Right atrium auricular region (tissue), 2 donors: ENCODE measurements around the gene BACH2. TPM values are rescaled to one million over a fixed set of nuclear protein-coding genes. Genes with fewer than 3 reads are reported as not detected.

ENCODE experiments used
- DNase-seq: peaks from one replicate; pipeline ENCODE4 v3.0.0-alpha.2; 2019; ENCODE audit warnings: low spot score
- H3K27ac ChIP-seq, 2 donors: fragments of 200-600 bp; sonication (generic); 1 replicate in 1 of 2; 2 replicates in 1 of 2; pipeline ENCODE4 v1.5.1; 2016 to 2019
- H3K27me3 ChIP-seq, 2 donors: fragments of 200-600 bp; sonication (generic); one replicate each; pipeline versions ENCODE4 v1.5.1 to v1.6.0; 2017 to 2019
- H3K36me3 ChIP-seq: fragments of 200-600 bp; sonication (generic); one replicate; pipeline ENCODE4 v1.5.1; 2016
- H3K4me1 ChIP-seq, 2 donors: fragments of 200-600 bp; sonication (generic); one replicate each; pipeline versions ENCODE4 v1.5.1 to v1.6.0; 2017 to 2019
- H3K4me3 ChIP-seq, 2 donors: fragments of 200-600 bp; sonication (generic); 1 replicate in 1 of 2; 2 replicates in 1 of 2; pipeline ENCODE4 v1.5.1; 2017 to 2019; ENCODE audit warnings: mild to moderate bottlenecking in 1 of 2, moderate library complexity in 1 of 2
- H3K9me3 ChIP-seq, 2 donors: fragments of 200-600 bp; sonication (generic); one replicate each; pipeline ENCODE4 v1.5.1; 2019
- total RNA-seq, 2 donors: library from RNA; depleted of rRNA; stranded (reverse); fragments of >200 nt; gene quantifications; one replicate each; pipeline ENCODE4 v1.1.0, GENCODE V29; 2016
- TF ChIP-seq, protein P1 (sequence below), 2 donors: fragments of 200-600 bp; sonication (generic); IDR thresholded peaks; one replicate each; pipeline ENCODE4 v1.5.1; 2019; ENCODE audit warnings: antibody characterized with exemption in 2 of 2

BACH2 gene
- total RNA-seq, 2 donors from 2014 or later: 0.82 to 2.2 TPM

- no peaks in the 10 kb centered on the region for H3K27me3 ChIP-seq
- no peak overlapping the region for H3K4me3 ChIP-seq
- DNase-seq: no peak
- peaks cover 0 to 23% of the 10 kb centered on the region in 2 donors for H3K4me1 ChIP-seq
- TF ChIP-seq, protein P1, sequence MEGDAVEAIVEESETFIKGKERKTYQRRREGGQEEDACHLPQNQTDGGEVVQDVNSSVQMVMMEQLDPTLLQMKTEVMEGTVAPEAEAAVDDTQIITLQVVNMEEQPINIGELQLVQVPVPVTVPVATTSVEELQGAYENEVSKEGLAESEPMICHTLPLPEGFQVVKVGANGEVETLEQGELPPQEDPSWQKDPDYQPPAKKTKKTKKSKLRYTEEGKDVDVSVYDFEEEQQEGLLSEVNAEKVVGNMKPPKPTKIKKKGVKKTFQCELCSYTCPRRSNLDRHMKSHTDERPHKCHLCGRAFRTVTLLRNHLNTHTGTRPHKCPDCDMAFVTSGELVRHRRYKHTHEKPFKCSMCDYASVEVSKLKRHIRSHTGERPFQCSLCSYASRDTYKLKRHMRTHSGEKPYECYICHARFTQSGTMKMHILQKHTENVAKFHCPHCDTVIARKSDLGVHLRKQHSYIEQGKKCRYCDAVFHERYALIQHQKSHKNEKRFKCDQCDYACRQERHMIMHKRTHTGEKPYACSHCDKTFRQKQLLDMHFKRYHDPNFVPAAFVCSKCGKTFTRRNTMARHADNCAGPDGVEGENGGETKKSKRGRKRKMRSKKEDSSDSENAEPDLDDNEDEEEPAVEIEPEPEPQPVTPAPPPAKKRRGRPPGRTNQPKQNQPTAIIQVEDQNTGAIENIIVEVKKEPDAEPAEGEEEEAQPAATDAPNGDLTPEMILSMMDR (IDR thresholded peaks at IDR 0.05): no peak
- no peaks in the 10 kb centered on the region for H3K9me3 ChIP-seq
- peak overlapping the region in 1 of 2 donors; percentile 87 for H3K27ac ChIP-seq
- H3K36me3 ChIP-seq: no peaks in the 10 kb centered on the region
Measured at GRCh38 chr6:90298459-90299053, 1.9 kb upstream of the BACH2 start.

DNA sequence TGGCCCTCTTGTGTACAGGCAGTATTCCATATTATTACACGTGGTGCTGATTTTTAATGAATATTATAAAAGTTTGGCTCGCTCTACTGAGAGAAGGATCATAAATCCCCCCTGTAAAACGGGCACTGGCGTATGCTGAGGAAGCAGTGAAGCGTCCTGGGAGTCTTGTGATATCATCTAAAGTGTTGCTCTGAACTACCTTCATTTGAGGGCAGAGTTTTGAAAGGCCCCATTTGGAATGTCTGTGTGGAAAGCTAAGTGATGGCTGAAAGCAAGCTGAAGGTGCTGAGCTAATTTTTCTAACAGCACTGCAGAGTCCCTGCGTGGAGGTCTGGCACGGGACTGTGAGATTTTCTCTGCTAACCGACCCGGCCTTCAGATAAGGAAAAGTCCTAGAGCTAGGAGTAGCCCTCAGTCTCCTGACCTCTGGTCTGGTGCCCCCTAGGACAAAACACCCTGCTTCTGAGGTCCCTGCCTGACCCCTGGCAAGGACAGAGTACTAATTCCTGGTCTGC lies 1.3 kb upstream of the BACH2 start:
- Histone ChIP-seq H3K27ac (peak overlapping the region; percentile 87 to 91), H3K9me3 (no peaks in the 10 kb centered on the region), H3K4me3 (no peak overlapping the region), H3K4me1 (peaks cover 0 to 23% of the 10 kb centered on the region in 2 donors), H3K36me3 (no peaks in the 10 kb centered on the region), H3K27me3 (no peaks in the 10 kb centered on the region)
- no peak for DNase-seq
- TF ChIP-seq, protein P1 (IDR thresholded peaks at IDR 0.05): no peak

- no peaks in the 10 kb centered on the region for H3K36me3 ChIP-seq
- H3K4me1 ChIP-seq: peaks cover 0 to 23% of the 10 kb centered on the region in 2 donors
- no peaks in the 10 kb centered on the region for H3K27me3 ChIP-seq
- DNase-seq: no peak
- H3K9me3 ChIP-seq: no peaks in the 10 kb centered on the region
- peak overlapping the region; percentile 87 to 91 for H3K27ac ChIP-seq
- peak overlapping the region; percentile 74 to 81 for H3K4me3 ChIP-seq
- TF ChIP-seq, protein P1 (IDR thresholded peaks at IDR 0.05): no peak
Measured at GRCh38 chr6:90297115-90297866, 648 bp upstream of the BACH2 start.

- DNase-seq: peak; percentile 78
- H3K4me1 ChIP-seq: peaks cover 0 to 23% of the 10 kb centered on the region in 2 donors
- H3K36me3 ChIP-seq: no peaks in the 10 kb centered on the region
- H3K4me3 ChIP-seq: peak overlapping the region; percentile 74 to 81
- H3K27me3 ChIP-seq: no peaks in the 10 kb centered on the region
- no peaks in the 10 kb centered on the region for H3K9me3 ChIP-seq
- peak overlapping the region; percentile 87 to 91 for H3K27ac ChIP-seq
- TF ChIP-seq, protein P1 (IDR thresholded peaks at IDR 0.05): no peak
Measured at GRCh38 chr6:90295854-90296340, 746 bp downstream of the BACH2 start.

- TF ChIP-seq, protein P1 (IDR thresholded peaks at IDR 0.05): peak in 1 of 2 donors; percentile 48
- Histone ChIP-seq H3K27ac (peak overlapping the region; percentile 87 to 91), H3K4me3 (peak overlapping the region; percentile 74 to 81), H3K4me1 (peaks cover 0 to 23% of the 10 kb centered on the region in 2 donors), H3K9me3 (no peaks in the 10 kb centered on the region), H3K27me3 (no peaks in the 10 kb centered on the region), H3K36me3 (no peaks in the 10 kb centered on the region)
- DNase-seq: no peak
Measured at GRCh38 chr6:90294989-90295853, 1.4 kb downstream of the BACH2 start.
